Measurements from ENCODE around the gene AQR. TPM values are rescaled to one million over a fixed set of nuclear protein-coding genes. Genes with fewer than 3 reads are reported as not detected.

AQR gene
- total and polyA plus RNA-seq, 10 of the 15 experiments (the other 5 are each of a cell fraction or from before 2014, with no cell fraction given) = 18.2 to 53.5 (median 32.6) TPM

- Histone ChIP-seq H4K20me1 (ENCODE audit: control insufficient read depth, insufficient read depth) (no peaks in the 10 kb centered on the region), H3K4me3 (no peak overlapping the region), H3K9ac (ENCODE audit: control insufficient read depth, insufficient read depth, low read length) (no peak overlapping the region), H3K4me1 (ENCODE audit: control insufficient read depth, insufficient read depth, low read length) (no peaks in the 10 kb centered on the region), H3K79me2 (ENCODE audit: control insufficient read depth, insufficient read depth, low read length) (no peaks in the 10 kb centered on the region), H2AFZ (ENCODE audit: control insufficient read depth, low read depth, low read length) (no peak overlapping the region), H3K9me3 (replicated peaks; ENCODE audit: control insufficient read depth, insufficient read depth, low read length) (no peaks in the 10 kb centered on the region; the same call in 2 of the 3 replicates), H3K27me3 (replicated peaks in 1 of 2; ENCODE audit: control insufficient read depth in 2 of 2, insufficient read depth in 2 of 2, low read length in 1 of 2) (no peaks in the 10 kb centered on the region), H3K4me2 (ENCODE audit: control insufficient read depth, insufficient read depth) (no peak overlapping the region), H3K36me3 (ENCODE audit: control insufficient read depth in 2 of 2, insufficient read depth in 2 of 2, low read length in 1 of 2) (no peaks in the 10 kb centered on the region), H3K27ac (ENCODE audit: control insufficient read depth, insufficient read depth) (no peak overlapping the region)
- no peak for ATAC-seq
- DNase-seq (ENCODE audit: low read depth, low spot score) = no peak
- ChIA-PET CTCF (no interaction called here), RAD21 (ENCODE audit: unreplicated experiment) (no interaction called here), POLR2A (no interaction called here), SMC1A (ENCODE audit: uncharacterized antibody, unreplicated experiment) (no interaction called here)
- FAIRE-seq = no peak
- 0% methylated on average over 1 of the region's 1 CpG for WGBS (ENCODE audit: insufficient coverage, insufficient replicate concordance, low lambda C conversion rate, missing lambda C conversion rate)
- in situ Hi-C loops (cut with MboI) = loop anchor here (5.0 kb wide), 1 partner anchor 50 kb away; no protein-coding TSS in a partner anchor
- intact Hi-C loops (cut with micrococcal nuclease; ENCODE audit: unreplicated experiment) = no loop called here
- no TSS peak for BruUV-seq (replicated peaks)
- no peak for TF ChIP-seq SMC3 (IDR thresholded peaks at IDR 0.05; ENCODE audit: borderline replicate concordance, low read length)
- no peak for TF ChIP-seq REST (IDR thresholded peaks at IDR 0.05; ENCODE audit: low read depth, low read length)
- no peak for TF ChIP-seq NFYA (IDR thresholded peaks at IDR 0.05; ENCODE audit: borderline replicate concordance, low read depth, low read length)
- no peak for TF ChIP-seq YY1 (IDR thresholded peaks at IDR 0.05; ENCODE audit: low read depth, low read length)
- TF ChIP-seq CHD4 (IDR thresholded peaks at IDR 0.05) = no peak
- no peak for TF ChIP-seq ZNF274 (IDR thresholded peaks at IDR 0.05; ENCODE audit: insufficient read depth, insufficient read length)
- no peak for TF ChIP-seq STAT3 (IDR thresholded peaks at IDR 0.05; ENCODE audit: low read depth, low read length)
- no peak for TF ChIP-seq NBN (IDR thresholded peaks at IDR 0.05)
- no peak for TF ChIP-seq E2F4 (IDR thresholded peaks at IDR 0.05; ENCODE audit: low read depth, low read length)
- TF ChIP-seq NFIC (IDR thresholded peaks at IDR 0.05; ENCODE audit: low read depth, low read length) = no peak
- TF ChIP-seq BMI1 (IDR thresholded peaks at IDR 0.05; ENCODE audit: borderline replicate concordance) = no peak
- no peak for TF ChIP-seq ZBTB33 (IDR thresholded peaks at IDR 0.05)
Observed at GRCh38 chr15:34812369-34812768, 157.2 kb downstream of the AQR start.

Data from GM12878 (cell line).